Measurements from ENCODE around the gene ATP6V1B1.

Gene ATP6V1B1

DNA sequence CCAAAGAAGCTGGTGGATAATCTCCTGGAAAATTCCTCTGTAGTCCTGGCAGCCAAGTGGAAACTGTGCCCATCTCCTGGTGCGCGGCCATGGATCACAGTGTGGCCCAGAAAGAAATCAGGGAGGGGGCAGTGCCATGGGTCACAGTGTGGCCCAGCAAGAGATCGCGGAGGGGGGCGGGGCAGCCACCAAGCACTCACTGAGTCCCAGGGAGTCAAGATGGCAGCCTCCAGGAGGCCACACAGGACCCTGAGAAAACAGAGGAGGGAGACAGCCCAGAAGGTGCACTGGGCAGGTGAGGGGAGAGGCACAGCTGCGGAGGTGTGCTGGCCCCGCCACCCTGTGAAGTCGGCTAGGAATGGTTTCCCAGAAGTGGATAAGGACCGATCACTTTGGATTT is 8.1 kb upstream of the ATP6V1B1 start:
- TF ChIP-seq, protein P1, sequence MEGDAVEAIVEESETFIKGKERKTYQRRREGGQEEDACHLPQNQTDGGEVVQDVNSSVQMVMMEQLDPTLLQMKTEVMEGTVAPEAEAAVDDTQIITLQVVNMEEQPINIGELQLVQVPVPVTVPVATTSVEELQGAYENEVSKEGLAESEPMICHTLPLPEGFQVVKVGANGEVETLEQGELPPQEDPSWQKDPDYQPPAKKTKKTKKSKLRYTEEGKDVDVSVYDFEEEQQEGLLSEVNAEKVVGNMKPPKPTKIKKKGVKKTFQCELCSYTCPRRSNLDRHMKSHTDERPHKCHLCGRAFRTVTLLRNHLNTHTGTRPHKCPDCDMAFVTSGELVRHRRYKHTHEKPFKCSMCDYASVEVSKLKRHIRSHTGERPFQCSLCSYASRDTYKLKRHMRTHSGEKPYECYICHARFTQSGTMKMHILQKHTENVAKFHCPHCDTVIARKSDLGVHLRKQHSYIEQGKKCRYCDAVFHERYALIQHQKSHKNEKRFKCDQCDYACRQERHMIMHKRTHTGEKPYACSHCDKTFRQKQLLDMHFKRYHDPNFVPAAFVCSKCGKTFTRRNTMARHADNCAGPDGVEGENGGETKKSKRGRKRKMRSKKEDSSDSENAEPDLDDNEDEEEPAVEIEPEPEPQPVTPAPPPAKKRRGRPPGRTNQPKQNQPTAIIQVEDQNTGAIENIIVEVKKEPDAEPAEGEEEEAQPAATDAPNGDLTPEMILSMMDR (conservative IDR thresholded peaks at IDR 0.05; ENCODE audit: low read depth, low read length): no peak
- no peak overlapping the region for H3K4me3 ChIP-seq (ENCODE audit: low read length)
- no peak for DNase-seq (ENCODE audit: low read depth)

DNA sequence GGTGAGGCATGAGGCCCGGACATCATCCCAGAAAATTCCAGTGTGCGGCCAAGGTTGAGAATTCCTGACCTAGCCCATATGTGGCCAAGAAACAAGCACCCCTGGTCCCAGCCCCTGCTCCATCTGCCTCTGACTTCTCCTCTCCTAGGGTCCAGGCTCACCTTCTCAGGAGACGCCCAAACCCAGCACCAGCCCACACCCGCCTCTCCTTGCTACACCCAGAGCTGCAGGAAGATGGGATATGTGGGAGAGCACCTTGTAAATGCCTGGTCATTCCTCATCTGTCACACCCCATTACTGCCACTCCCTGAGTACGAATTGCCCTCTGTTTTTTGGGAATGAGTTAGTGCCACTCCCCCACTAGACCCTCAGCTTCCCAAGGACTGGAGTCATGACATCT is 7.3 kb upstream of the ATP6V1B1 start:
- no peak for DNase-seq (ENCODE audit: low read depth)
- no peak overlapping the region for H3K4me3 ChIP-seq (ENCODE audit: low read length)
- TF ChIP-seq, protein P1 (conservative IDR thresholded peaks at IDR 0.05; ENCODE audit: low read depth, low read length): no peak

DNA sequence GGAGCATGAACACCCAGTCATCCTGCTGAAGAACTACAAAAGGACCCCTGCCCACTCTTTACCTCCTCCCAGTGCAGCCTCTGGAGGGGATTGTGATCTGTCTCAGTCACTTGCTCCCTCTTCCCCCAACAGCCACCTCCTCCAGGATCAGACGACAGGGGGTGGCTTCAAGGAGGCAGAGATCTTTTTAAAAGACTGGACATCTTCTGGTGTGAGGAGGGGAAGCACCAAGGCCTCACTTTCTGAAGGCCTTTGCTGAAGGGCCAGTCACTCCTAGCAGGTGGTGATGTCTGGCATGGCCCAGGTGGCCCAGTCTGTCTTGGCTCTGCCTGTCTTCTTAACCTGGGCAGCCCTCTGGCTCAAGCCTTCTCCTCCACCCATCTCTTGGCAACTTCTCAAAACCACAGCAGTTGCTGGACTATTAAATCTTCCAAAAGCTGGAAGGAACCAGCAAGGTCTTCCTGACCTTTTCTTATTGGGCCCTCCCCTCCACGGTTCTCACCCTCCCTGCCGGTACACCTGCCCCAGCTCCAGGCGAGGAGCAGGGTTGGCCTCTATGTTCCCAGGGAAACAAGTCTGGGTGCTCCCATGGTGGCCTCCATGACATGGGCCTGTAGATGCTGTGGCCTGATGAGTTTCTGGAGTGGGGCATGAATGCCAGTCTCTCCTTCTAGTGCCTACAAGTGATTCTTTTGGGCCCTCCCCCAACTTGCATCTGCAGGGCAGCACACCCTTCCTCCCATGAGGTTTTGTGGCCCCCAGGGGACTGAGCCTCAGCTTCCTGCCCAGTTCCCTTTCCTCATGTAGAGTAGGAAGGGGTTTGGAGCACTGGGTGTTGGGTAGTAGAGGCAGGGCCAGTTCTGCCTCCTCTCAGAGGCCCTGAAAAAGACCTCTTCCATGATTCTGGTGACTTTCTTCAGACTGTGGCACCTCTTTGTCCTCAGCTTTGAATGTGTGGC is 5.0 kb upstream of the ATP6V1B1 start:
- TF ChIP-seq, protein P1 (conservative IDR thresholded peaks at IDR 0.05; ENCODE audit: low read depth, low read length): no peak
- DNase-seq (ENCODE audit: low read depth): no peak
- H3K4me3 ChIP-seq (ENCODE audit: low read length): no peak overlapping the region

DNA sequence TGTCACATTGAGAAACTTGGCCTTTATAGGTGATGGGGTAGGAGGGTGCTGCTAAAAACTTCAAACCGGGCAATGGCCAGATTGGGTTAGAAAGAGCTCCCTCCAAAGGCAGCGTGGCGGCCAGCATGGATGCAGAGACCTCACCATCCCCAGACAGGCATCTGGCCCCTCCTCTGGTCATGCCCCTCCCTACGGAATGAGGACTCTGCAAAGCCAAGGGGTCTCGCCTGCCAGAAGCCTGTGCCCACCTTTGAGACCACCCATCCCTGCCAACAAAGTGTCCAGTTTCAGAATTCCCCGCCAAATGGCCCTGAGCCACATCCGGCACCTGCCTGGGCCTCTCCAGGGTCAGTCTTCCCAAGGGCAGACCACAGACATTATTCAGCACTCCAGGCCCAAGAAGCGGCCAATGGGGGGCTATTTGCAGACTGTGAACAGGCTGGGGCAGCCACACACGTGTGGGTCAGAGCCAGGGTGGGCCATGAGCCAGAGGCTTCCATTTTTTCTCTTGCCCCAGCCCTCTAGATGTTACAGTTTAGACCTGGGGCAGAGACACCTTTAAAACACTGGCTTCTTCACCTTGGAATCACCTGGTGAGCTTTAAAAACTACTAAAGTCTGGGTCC is 4.2 kb upstream of the ATP6V1B1 start:
- H3K4me3 ChIP-seq (ENCODE audit: low read length): no peak overlapping the region
- TF ChIP-seq, protein P1 (conservative IDR thresholded peaks at IDR 0.05; ENCODE audit: low read depth, low read length): no peak
- no peak for DNase-seq (ENCODE audit: low read depth)

DNA sequence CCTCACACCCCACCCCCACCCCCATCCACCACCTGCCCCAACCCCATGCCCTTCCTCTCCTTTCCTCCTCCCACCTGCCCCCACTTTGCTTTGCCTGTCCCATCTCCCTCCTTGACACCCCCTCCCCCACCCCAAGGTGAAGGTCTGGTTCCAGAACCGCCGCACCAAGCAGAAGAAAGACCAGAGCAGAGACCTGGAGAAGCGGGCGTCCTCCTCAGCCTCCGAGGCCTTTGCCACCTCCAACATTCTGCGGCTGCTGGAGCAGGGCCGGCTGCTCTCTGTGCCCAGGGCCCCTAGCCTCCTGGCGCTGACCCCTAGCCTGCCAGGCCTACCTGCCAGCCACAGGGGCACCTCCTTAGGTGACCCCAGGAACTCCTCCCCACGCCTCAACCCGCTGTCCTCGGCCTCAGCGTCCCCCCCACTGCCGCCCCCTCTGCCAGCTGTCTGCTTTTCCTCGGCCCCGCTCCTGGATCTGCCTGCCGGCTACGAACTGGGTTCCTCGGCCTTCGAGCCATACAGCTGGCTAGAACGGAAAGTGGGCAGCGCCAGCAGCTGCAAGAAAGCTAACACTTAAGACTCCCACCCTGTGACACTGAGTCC is 3.0 kb upstream of the ATP6V1B1 start:
- H3K4me3 ChIP-seq (ENCODE audit: low read length): no peak overlapping the region
- DNase-seq (ENCODE audit: low read depth): no peak
- TF ChIP-seq, protein P1 (conservative IDR thresholded peaks at IDR 0.05; ENCODE audit: low read depth, low read length): no peak

DNA sequence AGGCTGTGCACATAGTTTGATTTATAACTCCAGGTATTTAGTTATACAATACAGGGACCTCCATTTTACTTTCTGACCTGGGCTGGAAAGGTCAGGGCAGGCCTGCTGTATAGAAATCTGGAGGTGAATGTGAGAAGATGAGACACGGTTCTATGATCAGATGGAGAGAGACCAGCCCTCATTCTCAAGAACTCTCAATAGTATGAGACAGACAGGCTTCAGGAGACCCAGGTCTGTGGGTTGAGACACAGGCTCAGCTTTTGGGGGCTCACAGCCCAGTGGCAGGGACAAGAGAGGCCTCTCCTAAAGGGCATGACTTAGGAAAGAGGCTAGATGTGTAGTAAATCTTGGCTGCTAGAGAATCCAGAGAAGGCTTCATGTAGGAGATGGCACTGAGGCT is 719 bp upstream of the ATP6V1B1 start:
- no peak overlapping the region for H3K4me3 ChIP-seq (ENCODE audit: low read length)
- TF ChIP-seq, protein P1 (conservative IDR thresholded peaks at IDR 0.05; ENCODE audit: low read depth, low read length): no peak
- DNase-seq (ENCODE audit: low read depth): no peak

All from retinal pigment epithelial cell (primary cell).